Measurements from ENCODE around the gene ADARB1. TPM values are rescaled to one million over a fixed set of nuclear protein-coding genes. Genes with fewer than 3 reads are reported as not detected.
A peak's percentile ranks its signal among the peaks of the same experiment; 100 is the strongest.

The ADARB1 gene
- total and polyA plus RNA-seq, 2 of the 4 experiments (the other 2 are of a cell fraction): 39.8 to 47.3 TPM

DNA sequence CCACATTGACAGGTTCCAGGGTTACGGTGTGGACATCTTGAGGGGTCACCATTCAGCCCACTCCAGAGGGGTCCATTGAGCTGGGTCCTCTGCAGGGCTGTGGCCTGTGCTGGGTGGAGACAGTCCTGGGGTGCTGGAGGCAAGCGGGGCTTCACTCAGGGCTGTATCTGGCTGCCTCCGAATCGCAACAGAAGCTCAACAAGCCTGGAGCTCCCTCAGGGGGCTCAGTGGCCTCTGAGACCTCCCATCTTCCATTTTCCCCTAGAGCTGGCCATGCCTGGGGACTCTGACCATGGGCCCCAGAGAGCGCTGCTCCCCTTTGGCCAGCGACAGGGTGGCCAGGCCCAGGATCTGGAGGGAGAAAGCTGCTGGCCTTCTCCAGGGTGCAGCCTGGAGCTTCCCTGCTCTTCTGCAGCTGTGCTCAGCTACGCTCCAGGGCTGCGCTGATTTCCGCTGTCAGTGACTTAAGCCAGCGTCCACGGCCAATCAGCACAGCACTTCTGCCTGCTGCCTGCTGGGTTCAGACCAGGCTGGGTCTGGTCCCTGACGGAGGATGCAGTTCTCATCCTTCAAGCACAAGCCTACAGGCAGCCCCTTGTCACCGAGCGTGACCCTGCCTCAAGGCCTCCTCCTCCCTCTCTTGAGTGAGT lies 45.0 kb upstream of the ADARB1 start:
- peak overlapping the region; percentile 40 for H2AFZ ChIP-seq (replicated peaks; ENCODE audit: low read length, poor library complexity)
- H4K20me1 ChIP-seq (ENCODE audit: insufficient read depth, low read length): no peaks in the 10 kb centered on the region
- H3K79me1 ChIP-seq (ENCODE audit: low read depth in 1 of 2, low read length in 2 of 2): no peaks in the 10 kb centered on the region; a peak in 1 of 4 replicates
- POLR2A ChIA-PET (ENCODE audit: unreplicated experiment): no interaction called here
- BruUV-seq (replicated peaks): no TSS peak
- WGBS, 2 experiments (ENCODE audit: extremely low coverage in 2 of 2, insufficient read length in 1 of 2): 76% methylated on average over 8 of the region's 14 CpGs; no CpG with 5 or more reads in 1 of the 2 experiments
- in situ Hi-C loops (cut with MboI; ENCODE audit: low sequenced_read_pairs) (no loop called here), dilution Hi-C loops (cut with HindIII; ENCODE audit: low sequenced_read_pairs, unreplicated experiment) (no loop called here), intact Hi-C loops (cut with micrococcal nuclease) (no loop called here)
- H3K27me3 ChIP-seq (ENCODE audit: control insufficient read depth, insufficient read depth, low read length): no peaks in the 10 kb centered on the region; the same call in 1 of the 2 replicates
- no peak overlapping the region; the same call in 2 of the 3 replicates for H2BK15ac ChIP-seq (ENCODE audit: low read depth, low read length)
- DNase-seq (no peak), ATAC-seq (ENCODE audit: low read depth) (no peak)
- H3K23ac ChIP-seq (ENCODE audit: low read depth, low read length): no peak overlapping the region
- no peak overlapping the region for H3K4me2 ChIP-seq (ENCODE audit: low read depth, low read length)
- H3K4me1 ChIP-seq (ENCODE audit: control insufficient read depth, insufficient read depth, low read length): peaks cover 15% of the 10 kb centered on the region
- H3K4ac ChIP-seq (ENCODE audit: low read depth, low read length): peak overlapping the region; percentile 27
- H4K91ac ChIP-seq (ENCODE audit: insufficient read depth, low read depth, low read length): peak overlapping the region; percentile 69; the same call in 1 of the 2 replicates
- no peak overlapping the region for H3K14ac ChIP-seq (replicated peaks; ENCODE audit: low read depth, low read length)
- no peak overlapping the region for H3K9ac ChIP-seq (ENCODE audit: low read depth, low read length)
- no peaks in the 10 kb centered on the region for H3K9me3 ChIP-seq (ENCODE audit: control insufficient read depth, insufficient read depth, low read length)
- peak overlapping the region; percentile 56; the same call in 1 of the 2 replicates for H2BK120ac ChIP-seq (ENCODE audit: low read depth, low read length)
- CTCF ChIA-PET: interaction anchor here (0.8 kb wide), 1 partner anchor 15 kb away, joined by 3 read pairs; no protein-coding TSS in a partner anchor
- H3K36me3 ChIP-seq (ENCODE audit: control insufficient read depth, insufficient read depth, low read length): no peaks in the 10 kb centered on the region
- no peak overlapping the region for H4K8ac ChIP-seq (ENCODE audit: low read depth in 2 of 2, low read length in 2 of 2)
- H2BK5ac ChIP-seq (ENCODE audit: low read depth, low read length, poor library complexity, severe bottlenecking): no peak overlapping the region
- H3K4me3 ChIP-seq (ENCODE audit: insufficient read depth, low read depth, low read length): no peak overlapping the region
- H4K5ac ChIP-seq (ENCODE audit: low read depth, low read length): no peak overlapping the region
- H3K27ac ChIP-seq (ENCODE audit: insufficient read depth, low read length): no peak overlapping the region
- no peak overlapping the region; the same call in 1 of the 2 replicates for H2BK20ac ChIP-seq (ENCODE audit: low read depth, low read length)
- H3K18ac ChIP-seq (ENCODE audit: low read depth, low read length): no peak overlapping the region
- no peak overlapping the region for H2AK9ac ChIP-seq (replicated peaks; ENCODE audit: low read depth, low read length, poor library complexity)
- no peak for TF ChIP-seq CEBPB (IDR thresholded peaks at IDR 0.05; ENCODE audit: low read depth, low read length)
- TF ChIP-seq MXI1 (IDR thresholded peaks at IDR 0.05; ENCODE audit: borderline replicate concordance, low read depth, low read length): no peak
- no peak for TF ChIP-seq RAD21 (IDR thresholded peaks at IDR 0.05; ENCODE audit: low read length)
- no peak overlapping the region for H3K56ac ChIP-seq (ENCODE audit: extremely low read depth, insufficient read depth, low read length)
- peak overlapping the region; percentile 75 for H2AK5ac ChIP-seq (ENCODE audit: low read depth, low read length)
- H3K9me1 ChIP-seq (ENCODE audit: insufficient read depth, low read length): peaks cover 5% of the 10 kb centered on the region; the same call in 1 of the 2 replicates

All from IMR-90 (cell line).